ENCODE data around the gene KCNK10.
"Not testable (repeated sequence)": the region's sequence is repeated elsewhere in the genome, so short reads cannot be mapped to it uniquely, and the experiment has no call there.

KCNK10 gene

DNA sequence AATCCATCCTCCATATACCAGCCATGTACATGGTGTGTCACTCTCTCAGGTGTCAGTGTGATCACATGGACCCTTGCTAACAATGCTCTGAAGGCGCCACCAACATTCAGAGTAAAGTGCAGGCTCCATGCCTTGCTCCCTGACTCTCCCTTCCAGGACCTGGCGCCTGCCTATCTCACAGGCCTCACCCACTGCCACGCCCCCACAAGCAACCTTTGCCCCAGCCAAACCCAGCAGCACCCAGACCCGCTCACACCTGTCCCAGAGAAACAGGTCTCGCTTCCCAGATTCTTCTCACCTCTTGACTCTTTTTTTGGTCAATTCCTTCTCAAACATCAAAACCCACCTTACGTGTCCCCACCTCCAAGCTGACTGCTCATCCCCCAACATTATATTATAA is 52.3 kb downstream of the KCNK10 start:
- DNase-seq (ENCODE audit: low read depth in 2 of 2): no peak

DNA sequence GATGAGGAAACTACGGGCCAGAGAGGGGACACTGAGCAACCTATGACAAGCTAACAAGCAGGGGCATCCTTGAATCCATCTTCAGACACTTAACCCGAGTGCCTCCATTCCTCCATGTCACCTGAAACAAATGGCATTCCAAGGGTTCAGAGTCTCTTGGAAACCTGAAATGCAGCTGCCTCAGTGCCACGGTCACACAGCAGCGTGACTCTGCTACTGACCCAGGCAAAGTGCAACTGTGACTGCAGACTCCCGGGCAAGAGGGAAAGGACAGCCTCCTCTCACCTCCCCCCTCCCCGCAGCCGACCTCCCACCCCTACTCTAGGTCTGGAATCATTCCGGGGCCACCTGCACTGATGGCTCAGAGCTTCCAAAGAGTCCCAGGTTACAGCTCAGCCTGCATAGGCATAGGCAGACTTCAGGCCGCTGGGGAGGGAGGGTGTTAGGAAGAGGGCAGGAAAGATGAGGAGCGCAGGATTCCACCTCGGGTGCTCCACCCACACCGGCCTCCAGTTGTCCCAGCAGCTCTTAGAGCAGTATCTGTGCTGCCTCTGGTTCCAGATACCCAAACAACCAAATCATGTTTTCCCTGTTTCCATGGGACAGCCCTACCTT is 53.2 kb downstream of the KCNK10 start:
- DNase-seq (ENCODE audit: low read depth in 2 of 2): no peak

GRCh38 chr14:88266474-88266873 is 56.6 kb downstream of the KCNK10 start:
- DNase-seq (ENCODE audit: low read depth in 2 of 2): no peak

GRCh38 chr14:88264116-88264515 is 59.0 kb downstream of the KCNK10 start:
- no peak for DNase-seq (ENCODE audit: low read depth in 2 of 2)

- DNase-seq (ENCODE audit: low read depth in 2 of 2): not testable (repeated sequence)
Measured at GRCh38 chr14:88261302-88261701, 61.8 kb downstream of the KCNK10 start.

DNA sequence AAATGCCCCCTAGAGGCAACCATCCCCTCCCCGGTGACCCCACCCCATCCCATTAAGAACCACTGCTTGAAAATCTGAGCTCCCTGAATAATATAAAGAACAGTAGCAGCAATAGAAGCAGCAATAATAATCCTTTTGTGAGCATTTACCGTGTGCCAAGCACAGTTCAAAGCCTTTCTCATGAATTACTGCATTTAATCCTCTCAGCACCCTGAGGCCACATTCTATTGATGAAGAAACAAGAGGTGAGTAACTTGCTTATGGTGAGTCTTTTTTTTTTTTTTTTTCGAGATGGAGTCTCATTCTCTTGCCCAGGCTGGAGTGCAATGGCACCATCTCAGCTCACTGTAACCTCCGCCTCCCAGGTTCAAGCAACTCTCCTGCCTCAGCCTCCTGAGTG is 65.0 kb downstream of the KCNK10 start:
- no peak for DNase-seq (ENCODE audit: low read depth in 2 of 2)

DNA sequence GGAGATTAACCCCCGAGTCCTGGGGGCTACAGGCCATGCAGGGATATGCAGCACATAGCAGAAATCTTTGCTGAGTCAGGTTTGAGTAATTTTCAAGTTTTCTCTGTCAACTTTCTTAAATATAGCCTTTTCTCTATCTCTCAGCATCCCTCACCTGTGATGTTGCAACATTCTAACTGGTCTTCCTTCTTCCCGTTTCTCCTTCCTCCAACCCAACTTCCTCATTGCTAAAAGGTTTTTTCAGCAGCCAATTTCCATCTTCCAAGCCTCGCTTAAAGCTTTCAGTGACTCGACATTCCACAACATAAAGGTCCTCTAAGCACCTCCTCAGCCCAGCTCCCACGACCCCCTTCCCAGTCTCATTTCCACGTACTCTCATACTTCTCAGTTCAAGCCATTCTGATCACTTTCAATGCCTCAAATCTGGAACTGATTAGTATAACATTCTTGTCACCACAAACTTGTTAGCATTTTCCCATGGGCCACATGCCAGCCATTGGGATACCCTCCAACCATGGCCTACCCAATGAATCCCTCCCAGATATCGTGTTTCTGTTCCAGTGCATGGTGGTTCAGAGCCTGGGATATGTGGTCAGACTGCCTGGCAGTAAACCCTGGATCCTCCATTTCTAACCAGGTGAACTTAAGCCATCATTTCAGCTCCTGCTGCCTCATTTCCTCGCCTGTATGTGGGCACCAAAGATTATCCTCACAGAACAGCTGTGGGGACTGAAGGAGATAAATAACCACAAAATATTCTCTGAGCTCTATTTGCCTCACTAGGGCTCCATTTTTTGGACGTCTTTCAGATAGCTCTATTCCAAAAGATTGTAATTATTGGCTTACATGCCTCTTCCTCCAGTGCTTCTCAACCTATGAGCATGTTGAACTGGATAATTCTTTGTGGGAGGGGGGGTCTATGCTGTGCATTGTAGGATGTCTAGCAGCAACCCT is 65.8 kb downstream of the KCNK10 start:
- DNase-seq (ENCODE audit: low read depth in 2 of 2): no peak

DNA sequence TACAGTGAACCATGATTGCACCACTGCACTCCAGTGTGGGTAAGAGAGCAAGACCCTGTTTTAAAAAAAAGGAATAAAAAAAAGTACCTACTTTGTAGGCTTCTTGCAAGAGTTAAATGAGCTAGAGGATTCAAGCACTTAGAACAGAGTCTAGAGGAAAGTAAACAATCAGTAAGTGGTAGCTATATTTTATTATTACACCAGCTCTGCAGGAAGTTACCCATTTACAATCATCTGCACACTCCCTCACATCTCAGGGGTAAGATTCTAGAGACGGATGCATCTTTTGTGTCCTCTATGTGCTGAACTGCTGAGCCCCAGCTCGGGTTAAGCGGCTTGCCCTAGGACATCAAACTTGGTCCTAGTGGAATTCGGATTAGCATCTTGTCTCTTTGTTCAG is 67.3 kb downstream of the KCNK10 start:
- DNase-seq (ENCODE audit: low read depth in 2 of 2): no peak

- no peak for DNase-seq (ENCODE audit: low read depth in 2 of 2)
Measured at GRCh38 chr14:88255196-88255595, 67.9 kb downstream of the KCNK10 start.

DNA sequence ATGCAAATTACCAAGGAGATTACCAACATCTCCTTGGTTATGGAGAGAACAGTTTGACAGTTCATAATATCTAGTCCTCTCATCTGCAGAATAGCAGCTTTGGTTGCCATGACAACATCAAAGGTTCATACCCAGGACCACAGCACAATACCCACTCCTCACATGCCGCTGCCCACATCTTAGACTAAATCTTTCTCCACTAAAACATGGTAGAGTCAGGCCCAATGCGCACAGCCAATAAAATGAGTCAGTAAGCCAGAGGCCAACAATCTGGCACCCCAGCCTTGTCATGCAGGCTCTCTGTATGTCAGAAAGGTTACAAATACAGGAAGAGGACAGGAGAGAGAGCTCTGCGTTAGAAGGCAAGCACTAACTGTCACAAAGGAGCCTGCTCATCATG is 70.6 kb downstream of the KCNK10 start:
- DNase-seq (ENCODE audit: low read depth in 2 of 2): no peak

GRCh38 chr14:88251650-88252049 is 71.4 kb downstream of the KCNK10 start:
- no peak for DNase-seq (ENCODE audit: low read depth in 2 of 2)

DNA sequence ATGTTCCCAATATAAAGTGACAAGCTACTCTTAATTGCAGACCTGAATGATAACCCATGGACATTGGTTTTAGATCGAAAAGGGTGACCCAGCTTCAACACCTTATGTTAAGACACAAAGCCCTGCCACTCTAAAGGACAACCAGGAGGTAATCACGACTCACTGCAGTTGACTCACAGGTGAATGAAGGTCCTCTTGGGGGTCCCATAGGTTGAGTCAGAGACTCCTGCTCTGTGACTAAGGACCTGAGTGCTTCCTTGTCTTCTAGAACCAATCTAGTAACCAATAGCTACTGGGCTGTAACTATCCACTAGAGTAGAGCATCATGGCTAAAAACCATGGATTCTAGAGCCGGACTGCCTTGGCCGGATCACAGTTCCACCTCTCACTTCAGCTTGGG is 73.8 kb downstream of the KCNK10 start:
- no peak for DNase-seq (ENCODE audit: low read depth in 2 of 2)

GRCh38 chr14:88248606-88249005 is 74.5 kb downstream of the KCNK10 start:
- DNase-seq (ENCODE audit: low read depth in 2 of 2): no peak

- no peak for DNase-seq (ENCODE audit: low read depth in 2 of 2)
Measured at GRCh38 chr14:88247228-88247627, 75.8 kb downstream of the KCNK10 start.

GRCh38 chr14:88245321-88245720 is 77.7 kb downstream of the KCNK10 start:
- DNase-seq (ENCODE audit: low read depth in 2 of 2): no peak

DNA sequence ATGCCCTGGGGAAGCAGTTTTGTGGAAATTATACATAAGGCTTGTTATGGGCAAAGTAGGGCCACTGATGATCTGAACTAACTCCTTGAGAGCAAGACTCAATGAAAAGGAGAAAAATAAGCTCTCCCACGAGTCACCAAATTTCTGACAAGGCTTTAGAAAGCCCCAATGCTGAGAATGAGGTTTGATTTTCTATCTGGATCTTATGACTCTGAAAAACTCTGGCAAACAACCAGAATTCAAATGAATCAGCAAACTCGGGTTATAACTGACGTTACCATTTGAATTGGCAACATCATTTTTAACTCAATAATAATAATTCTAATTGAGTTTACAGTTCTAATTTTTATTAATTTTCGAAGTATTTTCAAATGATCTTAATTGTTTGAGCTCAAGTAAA is 79.1 kb downstream of the KCNK10 start:
- no peak for DNase-seq (ENCODE audit: low read depth in 2 of 2)

DNA sequence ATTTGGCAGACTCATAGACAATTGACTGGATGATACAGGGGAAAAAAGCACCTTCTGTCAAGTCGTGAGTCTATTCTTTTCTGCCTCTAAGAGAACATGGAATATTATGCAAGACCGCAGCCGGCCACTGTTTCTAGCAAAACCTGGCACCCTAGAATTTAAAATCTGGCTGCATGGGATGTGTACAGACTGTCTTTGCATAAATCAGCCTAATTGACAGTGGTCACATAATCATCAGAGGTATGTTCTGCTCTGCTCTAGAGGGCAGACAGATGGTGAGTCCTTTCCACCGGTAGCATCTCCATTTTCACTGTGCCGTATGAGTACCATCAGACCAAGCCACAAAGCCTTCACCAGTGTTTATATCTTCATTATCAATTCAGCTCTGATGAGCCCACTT is 80.6 kb downstream of the KCNK10 start:
- DNase-seq (ENCODE audit: low read depth in 2 of 2): no peak

- no peak for DNase-seq (ENCODE audit: low read depth in 2 of 2)
Measured at GRCh38 chr14:88241810-88242209, 81.3 kb downstream of the KCNK10 start.

DNA sequence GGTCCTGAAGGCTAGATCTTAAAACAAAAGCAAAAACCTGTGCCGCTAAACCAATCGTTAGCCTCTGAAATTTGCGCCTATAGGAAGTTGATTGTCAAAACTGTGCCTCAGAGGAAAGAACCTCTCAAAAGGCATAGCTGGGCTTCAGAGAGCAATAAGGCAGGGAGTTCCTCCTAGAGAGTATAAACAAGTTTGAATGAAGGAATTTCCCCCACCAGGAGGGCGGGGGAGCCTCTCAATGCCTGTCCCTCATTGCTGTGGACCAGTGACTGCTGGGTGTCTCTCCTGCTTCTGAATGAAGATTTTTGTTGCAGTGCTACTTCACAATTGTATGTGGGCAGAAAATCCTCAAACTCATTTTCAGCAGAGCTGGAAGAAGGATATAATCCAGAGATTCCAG is 88.6 kb downstream of the KCNK10 start:
- no peak for DNase-seq (ENCODE audit: low read depth in 2 of 2)

- no peak for DNase-seq (ENCODE audit: low read depth in 2 of 2)
Measured at GRCh38 chr14:88233915-88234314, 89.2 kb downstream of the KCNK10 start.

DNA sequence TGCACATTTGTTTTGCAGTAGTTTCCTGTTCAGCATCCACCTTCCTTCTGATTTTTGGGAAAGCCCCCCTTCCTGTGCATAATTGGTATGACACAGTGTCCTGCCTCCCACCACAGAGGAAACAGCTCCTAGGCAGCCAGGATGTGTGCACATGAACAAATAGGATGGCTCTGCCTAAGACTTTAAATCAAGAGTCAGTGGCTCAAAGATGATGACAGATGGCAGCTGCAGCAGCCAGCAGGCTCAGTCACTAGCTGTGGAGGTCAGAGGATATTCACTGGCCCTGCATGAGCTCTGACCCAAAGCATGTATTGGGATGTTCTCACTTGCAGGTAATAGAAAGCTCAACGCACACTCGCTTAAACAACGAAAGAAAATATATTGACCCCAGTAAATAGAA is 90.3 kb downstream of the KCNK10 start:
- DNase-seq (ENCODE audit: low read depth in 2 of 2): no peak

- DNase-seq (ENCODE audit: low read depth in 2 of 2): no peak
Measured at GRCh38 chr14:88231603-88232002, 91.5 kb downstream of the KCNK10 start.

GRCh38 chr14:88229428-88229827 is 93.6 kb downstream of the KCNK10 start:
- DNase-seq (ENCODE audit: low read depth in 2 of 2): no peak
